HG03135 (cell line): ENCODE measurements around the gene TMEM181.
"Not testable (repeated sequence)": the region's sequence is repeated elsewhere in the genome, so short reads cannot be mapped to it uniquely, and the experiment has no call there.

Source experiments
- ATAC-seq: cut with Tn5 transposase; IDR thresholded peaks from one replicate; pipeline ENCODE4 v1.9.1; 2021; ENCODE audit warnings: mild to moderate bottlenecking, moderate library complexity; ENCODE audit not compliant: unreplicated experiment

Gene TMEM181

DNA sequence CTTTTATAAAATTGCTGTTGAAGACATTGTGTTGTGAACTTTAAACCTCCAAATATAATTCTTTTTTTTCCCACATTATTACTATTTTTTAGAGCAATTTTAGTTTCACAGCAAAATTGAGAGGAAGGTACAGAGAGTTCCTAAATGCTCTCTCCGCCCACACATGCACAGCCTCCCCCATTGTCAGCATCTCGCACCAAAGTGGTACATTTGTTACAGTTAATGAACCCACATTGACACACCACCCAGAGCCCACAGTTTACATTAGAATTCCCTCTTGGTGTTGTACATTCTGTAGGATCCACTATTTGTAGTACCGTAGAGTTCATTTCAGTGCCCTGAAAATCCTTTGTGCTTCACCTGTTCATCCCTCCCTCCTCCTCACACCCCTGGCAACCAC, 33.8 kb downstream of the TMEM181 start:
- ATAC-seq, result no peak

GRCh38 chr6:158595223-158595622, 35.3 kb downstream of the TMEM181 start:
- no peak for ATAC-seq

GRCh38 chr6:158596861-158597260, 37.0 kb downstream of the TMEM181 start:
- ATAC-seq, result no peak

- ATAC-seq, result no peak
Observed at GRCh38 chr6:158597565-158597964, 37.7 kb downstream of the TMEM181 start.

- no peak for ATAC-seq
Observed at GRCh38 chr6:158599635-158600034, 39.7 kb downstream of the TMEM181 start.

DNA sequence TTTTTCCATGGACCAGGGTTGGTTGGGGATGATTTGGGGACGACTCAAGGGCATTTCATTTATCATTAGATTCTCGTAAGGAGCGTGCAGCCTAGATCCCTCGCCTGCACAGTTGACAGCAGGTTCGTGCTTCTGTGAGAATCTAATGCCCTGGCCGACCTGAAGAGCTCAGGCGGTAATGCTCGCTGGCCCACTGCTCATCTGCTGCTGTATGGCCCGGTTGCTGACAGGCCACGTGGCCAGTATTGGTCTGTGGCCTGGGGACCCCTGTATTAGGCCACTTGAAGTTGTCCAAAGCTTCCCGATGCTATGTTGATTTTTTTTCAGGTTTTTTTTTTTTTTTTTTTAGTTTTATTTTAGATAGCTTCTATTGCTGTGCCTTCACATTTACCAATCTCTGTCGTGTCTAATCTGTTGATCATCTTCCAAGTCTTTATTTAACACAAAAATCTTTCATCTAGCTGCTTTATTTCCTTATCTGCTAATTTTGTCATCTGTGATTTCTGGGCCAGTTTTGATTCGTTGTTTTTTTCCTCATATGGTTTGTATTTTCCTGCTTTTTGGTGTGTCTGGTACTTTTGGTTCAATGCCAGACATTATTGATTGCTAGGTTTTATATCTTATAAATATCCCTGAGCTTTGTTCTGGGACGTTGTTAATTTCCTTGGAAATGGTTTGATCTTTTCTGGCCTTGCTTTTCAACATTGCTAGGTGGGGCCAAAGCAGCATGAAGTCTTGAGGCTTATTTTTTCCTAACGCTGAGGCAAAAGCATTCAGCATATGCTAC, 43.6 kb downstream of the TMEM181 start:
- no peak for ATAC-seq

- no peak for ATAC-seq
Observed at GRCh38 chr6:158604048-158604406, 44.1 kb downstream of the TMEM181 start.

- no peak for ATAC-seq
Observed at GRCh38 chr6:158605266-158605878, 45.5 kb downstream of the TMEM181 start.

DNA sequence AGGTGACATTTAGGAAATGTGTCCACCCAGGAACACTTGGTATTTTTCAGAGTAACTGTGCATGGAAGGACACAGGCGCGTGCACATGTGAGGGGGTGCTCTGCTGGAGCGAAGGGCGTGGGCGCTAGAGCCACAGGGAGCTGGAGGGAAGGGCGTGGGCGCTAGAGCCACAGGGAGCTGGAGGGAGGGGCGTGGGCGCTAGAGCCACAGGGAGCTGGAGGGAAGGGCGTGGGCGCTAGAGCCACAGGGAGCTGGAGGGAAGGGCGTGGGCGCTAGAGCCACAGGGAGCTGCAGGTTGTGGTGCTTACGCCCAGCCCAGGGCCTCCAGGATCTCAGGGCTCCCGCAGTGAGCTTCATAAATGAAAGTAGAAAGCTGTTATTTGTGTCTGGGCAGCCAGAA, 46.1 kb downstream of the TMEM181 start:
- not testable (repeated sequence) for ATAC-seq

GRCh38 chr6:158606935-158607334, 47.0 kb downstream of the TMEM181 start:
- ATAC-seq, result no peak

GRCh38 chr6:158607411-158608170, 47.7 kb downstream of the TMEM181 start:
- no peak for ATAC-seq

DNA sequence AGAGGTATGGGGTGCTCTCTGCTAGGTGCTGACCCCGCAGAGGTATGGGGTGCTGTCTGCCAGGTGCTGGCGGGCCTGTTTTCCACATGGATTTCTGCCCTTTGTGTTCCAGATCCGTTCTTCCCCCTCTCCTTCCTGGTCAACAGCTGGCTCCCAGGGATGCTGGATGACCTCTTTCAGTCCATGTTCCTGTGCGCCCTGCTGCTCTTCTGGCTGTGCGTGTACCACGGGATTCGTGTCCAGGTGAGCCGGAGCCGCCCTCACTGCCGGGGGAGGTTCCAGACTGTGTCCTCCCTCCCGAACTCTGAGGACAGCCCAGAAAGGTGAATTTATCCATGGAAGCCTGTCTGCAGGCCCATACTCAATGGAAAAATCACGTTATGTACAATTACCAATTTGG, 48.3 kb downstream of the TMEM181 start:
- no peak for ATAC-seq

DNA sequence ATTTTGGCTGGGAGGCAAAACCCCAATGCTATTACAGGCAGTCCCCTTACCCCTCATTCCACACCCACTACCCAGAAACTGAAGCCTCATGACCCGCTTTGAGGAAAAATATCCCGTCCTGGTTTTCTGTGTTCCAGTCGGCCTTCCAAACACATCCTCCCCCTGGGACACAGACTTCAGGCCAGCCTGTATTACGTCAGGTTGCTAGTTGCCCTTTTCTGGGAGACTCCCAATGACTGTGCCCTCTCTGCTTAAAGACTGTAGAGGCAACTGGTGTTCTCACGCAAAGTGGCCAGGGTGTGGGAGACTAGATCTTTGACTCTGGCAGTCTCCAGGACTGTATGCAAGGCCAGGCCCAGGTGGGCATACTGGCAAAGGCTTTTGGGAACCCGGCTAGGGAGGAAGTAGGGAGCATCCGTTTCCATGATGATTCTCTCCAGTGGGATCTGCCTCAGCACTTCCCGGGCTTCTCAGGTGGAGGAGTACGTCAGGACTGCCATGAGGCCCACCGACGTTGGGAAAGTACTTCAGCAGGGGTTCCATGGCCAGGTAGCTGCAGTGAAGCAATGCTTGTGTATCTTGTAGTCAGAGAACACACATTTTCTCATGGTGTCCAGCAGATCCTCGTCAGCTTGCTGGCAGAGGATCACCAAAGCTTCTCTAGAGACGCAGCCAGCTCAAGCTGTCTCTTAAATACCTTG, 49.7 kb downstream of the TMEM181 start:
- no peak for ATAC-seq

DNA sequence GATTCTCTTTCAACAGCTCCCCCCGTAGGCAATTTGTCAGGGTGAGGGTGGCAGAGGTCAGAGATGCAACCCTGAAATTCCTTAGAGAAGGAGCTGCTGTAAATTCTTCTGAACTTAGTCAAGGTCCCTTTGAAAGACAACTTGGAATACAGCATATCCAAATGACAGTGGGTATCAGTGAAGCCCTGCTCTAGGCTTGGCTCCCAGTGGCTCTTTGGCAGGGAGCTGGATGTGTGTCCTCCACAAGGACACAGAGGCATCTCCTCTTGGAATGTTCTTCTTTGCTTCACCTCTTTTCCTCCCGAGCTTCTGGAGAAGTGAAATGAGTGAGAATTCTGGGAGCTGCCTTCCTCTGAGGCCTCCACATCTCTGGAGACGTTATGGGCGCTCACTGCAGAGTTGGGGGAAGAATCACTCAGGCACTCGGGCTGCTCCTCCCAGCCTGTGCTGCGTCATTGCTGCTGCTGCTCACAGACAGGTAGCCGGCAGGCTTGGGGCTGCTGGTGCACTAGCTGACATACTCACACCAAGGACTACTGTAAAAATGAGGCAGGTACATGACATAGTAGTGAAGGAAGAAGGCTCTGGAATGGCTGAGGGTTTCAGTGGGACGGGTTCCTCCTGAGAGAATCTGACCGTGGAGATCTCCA, 50.6 kb downstream of the TMEM181 start:
- no peak for ATAC-seq

- no peak for ATAC-seq
Observed at GRCh38 chr6:158611039-158611438, 51.1 kb downstream of the TMEM181 start.

DNA sequence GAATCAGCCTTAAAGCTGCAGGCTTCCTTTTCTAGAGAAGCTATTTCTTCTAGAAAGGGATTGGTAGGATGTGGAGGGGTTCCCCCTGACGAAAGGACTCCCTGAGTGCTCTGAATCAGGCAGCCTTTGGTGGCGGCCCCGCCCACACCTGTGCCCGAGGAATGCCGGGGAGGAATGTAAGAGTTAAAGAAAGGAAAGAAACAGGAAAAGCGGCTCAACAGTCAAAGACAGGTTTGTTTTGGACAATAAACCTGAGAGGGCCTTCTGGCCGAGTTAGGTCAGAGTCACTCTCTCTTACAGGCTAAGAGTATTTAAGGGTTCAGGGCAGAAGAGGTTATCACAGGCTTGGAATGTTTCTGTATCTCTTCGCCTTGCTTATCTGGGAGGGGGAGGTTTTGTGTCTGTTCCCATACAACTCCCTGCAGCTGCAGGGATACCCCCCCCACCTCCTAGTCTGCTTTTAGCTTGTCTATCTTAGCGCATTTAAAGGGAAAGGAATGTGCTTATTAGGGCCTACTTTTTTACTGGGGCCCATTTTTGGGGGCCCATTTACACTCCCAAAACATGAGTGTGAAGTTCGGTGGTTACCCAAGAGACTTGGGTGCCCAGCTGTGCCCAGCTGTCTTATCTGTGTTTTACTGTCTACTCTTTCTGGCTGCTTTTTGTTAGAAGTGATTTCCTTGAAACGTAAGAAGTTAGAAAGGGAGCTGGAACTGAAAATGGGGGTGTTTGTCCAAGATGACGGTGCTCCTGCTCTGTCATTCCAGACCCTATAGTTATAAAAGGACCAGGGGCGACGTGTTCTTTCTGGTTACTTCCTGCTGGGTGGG, 51.9 kb downstream of the TMEM181 start:
- no peak for ATAC-seq

- ATAC-seq, result not testable (repeated sequence)
Observed at GRCh38 chr6:158614606-158615005, 54.7 kb downstream of the TMEM181 start.

- not testable (repeated sequence) for ATAC-seq
Observed at GRCh38 chr6:158618289-158618688, 58.4 kb downstream of the TMEM181 start.

GRCh38 chr6:158619922-158620801, 60.3 kb downstream of the TMEM181 start:
- ATAC-seq, result no peak
